ENCODE results near the gene RGSL1.

DNA sequence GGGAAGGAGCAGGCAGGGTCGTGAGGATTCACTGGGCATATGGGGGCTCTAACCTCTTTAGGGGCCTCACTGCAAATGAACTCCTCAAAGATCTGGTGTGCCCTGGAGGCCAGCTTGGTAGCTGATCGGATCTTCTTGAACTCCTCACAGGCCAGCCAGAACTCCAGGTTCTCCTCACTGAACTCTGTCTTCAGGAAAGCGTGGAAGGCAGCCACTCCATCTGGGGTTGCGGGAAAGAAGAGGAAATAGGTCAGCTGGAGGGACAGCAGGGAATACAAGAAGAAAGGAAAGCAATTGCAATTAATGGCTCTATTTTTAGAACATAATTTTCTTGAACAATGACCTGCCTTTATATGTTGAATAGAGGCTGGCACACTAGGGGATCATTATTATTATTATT lies 152.0 kb downstream of the RGSL1 start:
- TF ChIP-seq POLR2AphosphoS5 (IDR thresholded peaks at IDR 0.05; ENCODE audit: low read depth, low read length) (no peak), TCF7L2 (IDR thresholded peaks at IDR 0.05; ENCODE audit: low read depth, low read length) (no peak)
- TF ChIP-seq, protein P1, sequence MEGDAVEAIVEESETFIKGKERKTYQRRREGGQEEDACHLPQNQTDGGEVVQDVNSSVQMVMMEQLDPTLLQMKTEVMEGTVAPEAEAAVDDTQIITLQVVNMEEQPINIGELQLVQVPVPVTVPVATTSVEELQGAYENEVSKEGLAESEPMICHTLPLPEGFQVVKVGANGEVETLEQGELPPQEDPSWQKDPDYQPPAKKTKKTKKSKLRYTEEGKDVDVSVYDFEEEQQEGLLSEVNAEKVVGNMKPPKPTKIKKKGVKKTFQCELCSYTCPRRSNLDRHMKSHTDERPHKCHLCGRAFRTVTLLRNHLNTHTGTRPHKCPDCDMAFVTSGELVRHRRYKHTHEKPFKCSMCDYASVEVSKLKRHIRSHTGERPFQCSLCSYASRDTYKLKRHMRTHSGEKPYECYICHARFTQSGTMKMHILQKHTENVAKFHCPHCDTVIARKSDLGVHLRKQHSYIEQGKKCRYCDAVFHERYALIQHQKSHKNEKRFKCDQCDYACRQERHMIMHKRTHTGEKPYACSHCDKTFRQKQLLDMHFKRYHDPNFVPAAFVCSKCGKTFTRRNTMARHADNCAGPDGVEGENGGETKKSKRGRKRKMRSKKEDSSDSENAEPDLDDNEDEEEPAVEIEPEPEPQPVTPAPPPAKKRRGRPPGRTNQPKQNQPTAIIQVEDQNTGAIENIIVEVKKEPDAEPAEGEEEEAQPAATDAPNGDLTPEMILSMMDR (IDR thresholded peaks at IDR 0.05): no peak

Data from Panc1 (cell line).